Measurements from ENCODE around the gene ELFN2.

GRCh38 chr22:37472418-37473006, 45.2 kb upstream of the ELFN2 start:
- no peak for TF ChIP-seq POLR2A (IDR thresholded peaks at IDR 0.05)
- TF ChIP-seq CTCF (IDR thresholded peaks at IDR 0.05): peak; percentile 41 to 64 (median 52)

Measured in transverse colon (tissue), 3 donors.